HG03025 (cell line): ENCODE results near the gene CDH13.

Experiments used
- ATAC-seq: cut with Tn5 transposase; IDR thresholded peaks from one replicate; pipeline ENCODE4 v1.9.1; 2021; ENCODE audit warnings: mild to moderate bottlenecking, moderate library complexity; ENCODE audit not compliant: unreplicated experiment, low FRiP score

Gene CDH13

DNA sequence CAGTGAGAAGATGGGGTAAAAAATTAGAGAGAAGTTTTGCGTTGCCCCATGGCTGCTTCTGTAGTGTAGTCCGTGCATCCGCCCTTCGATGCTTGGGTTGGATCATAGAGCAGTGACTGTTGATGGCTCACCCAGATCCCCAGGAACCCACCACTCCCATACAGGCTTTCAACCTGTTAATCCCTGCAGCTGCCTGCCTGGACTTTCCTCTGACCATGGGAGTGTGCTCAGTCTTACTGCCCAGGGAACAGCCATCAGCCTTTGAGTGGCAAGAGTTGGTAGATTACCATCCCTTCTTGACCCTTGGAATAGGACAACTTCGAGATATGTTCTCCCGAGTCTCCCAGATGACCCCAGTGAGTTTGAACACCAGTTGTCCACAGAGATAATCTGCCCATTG lies 881.5 kb downstream of the CDH13 start:
- no peak for ATAC-seq

DNA sequence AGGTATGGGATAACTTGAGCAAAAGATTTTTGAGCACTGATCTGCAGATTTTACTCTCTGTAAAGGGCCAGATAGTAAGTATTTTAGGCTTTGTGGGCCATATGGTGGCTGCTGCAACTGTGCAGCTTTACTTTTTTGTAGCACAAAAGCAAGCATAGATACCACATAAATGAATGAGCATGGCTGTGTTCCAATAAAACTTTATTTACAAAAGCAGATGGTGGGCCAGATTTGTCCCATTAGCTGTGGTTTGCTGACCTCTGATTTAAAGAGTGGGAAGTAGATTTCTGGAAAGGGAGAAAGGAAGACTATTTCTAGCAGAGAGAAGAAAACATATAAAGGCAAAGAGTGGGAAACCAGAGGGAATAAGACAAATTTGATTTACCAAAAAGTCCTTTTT lies 882.5 kb downstream of the CDH13 start:
- no peak for ATAC-seq

DNA sequence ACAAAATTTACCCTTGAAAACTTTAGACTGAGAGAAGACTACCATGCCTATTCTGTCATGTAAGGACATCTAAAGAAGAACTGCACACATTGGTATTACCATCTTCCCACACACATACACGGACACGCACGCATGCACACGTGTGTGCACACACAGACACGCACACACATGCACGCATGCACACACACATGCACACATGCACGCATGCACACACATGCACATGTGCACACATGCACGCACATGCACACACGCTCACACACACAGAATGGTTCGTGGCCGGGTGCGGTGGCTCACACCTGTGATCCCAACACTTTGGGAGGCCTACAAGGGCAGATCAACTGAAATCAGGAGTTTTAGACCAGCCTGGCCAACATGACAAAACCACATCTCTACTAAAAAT lies 884.1 kb downstream of the CDH13 start:
- no peak for ATAC-seq

DNA sequence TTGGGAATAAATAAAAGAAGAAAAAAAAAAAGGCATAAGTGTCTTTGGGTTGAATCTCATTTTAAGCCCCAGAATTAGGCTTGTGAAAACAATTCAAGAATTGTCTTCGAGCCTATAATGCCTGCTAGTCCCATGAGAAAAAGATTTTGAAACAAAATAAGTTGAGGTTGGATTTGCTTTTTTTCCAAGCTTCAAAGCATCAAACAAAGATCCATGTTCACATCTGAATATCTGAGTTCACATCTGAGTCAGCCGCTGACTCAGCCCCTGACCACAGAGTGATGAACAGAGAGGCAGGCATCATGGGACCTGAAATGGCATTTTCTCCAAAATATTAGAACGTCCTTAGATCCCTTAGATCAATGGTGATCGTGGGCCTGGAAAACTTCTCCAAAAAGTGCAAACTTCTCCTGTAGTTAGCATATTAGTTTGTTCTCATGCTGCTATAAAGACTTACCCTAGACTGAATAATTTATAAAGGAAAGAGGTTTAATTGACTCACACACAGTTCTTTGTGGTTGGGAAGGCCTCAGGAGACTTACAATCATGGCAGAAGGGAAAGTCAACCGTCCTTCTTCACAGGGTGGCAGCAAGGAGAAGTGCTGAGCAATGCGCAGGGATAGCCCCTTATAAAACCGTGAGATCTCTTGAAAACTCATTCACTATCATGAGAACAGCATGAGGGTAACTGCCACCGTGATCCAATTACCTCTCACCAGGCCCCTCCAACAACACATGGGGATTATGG lies 886.4 kb downstream of the CDH13 start:
- ATAC-seq, result no peak

DNA sequence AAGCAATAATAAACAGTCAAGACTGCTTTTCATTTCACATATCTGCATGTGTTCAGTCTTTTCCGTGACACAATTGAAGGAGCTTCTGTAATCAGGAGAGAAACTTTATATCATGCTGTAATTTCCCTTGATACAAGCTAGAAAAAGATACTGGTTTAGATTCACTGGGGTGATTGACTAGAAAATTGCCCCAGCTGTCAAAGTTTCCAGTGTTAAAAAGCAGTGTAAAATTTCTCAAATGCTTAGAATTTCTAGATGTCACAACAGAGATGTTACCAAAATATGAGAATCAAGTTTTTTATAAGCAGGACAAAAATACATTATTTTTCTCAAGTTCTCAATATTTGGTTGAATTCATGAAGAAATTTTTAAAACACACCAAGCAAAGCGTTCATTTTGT lies 888.6 kb downstream of the CDH13 start:
- no peak for ATAC-seq

DNA sequence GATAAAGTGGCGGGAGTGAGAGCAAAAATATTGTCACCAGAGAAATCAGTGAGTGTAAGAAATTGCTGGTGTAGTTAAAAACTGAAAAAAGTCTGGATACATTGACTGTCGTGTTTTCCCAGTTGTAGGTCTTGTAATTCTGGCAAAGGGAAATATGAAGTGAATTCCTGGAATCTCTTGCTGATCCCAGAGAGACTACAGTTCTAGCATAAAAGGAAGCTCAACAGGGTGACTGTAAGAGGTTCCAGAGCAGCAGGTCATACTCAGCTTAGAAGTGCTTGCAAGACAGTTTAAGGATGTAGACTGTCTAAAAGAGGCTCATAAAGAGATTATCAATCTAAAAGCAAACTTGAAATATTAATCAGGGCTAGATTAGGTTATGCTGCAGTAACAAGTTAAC lies 890.2 kb downstream of the CDH13 start:
- no peak for ATAC-seq

DNA sequence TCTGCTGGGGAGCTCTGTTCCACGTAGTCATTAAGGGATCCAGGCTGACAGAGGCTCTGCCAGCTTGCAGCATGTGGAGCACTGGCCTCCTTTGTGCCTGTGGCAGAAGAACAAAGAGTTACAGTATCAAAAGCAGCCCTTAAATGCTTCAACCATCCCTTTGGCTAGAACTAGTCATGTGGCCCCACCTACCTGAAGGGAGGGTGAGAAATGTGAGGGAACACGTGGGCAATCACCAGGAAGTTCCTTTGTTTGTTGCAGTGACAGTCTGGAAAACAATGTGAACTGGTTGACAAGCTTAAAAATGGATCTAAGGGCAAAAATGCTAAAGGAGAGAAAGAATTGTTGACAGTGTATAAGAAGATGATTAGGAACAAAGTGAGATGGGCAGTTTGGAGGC lies 890.6 kb downstream of the CDH13 start:
- ATAC-seq, result no peak

DNA sequence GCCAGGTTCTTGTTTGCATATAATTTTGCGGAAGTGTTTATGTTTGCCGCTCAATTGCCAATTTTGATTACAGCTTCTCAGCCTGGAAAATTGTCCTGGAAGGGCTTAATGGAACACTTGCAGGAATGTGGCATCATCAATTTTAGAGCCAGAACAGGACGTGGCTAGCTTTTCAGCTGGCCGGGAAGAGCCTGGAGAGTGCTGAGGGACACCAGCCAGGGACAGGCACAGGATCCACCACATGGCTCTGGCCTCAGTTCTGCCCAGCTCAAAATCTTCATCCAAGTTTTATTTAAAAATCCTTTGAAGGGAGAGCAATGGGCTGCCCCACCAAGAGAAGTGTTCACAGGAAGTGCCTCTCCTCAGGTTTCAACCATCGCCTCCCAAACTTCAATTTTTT lies 893.8 kb downstream of the CDH13 start:
- no peak for ATAC-seq

DNA sequence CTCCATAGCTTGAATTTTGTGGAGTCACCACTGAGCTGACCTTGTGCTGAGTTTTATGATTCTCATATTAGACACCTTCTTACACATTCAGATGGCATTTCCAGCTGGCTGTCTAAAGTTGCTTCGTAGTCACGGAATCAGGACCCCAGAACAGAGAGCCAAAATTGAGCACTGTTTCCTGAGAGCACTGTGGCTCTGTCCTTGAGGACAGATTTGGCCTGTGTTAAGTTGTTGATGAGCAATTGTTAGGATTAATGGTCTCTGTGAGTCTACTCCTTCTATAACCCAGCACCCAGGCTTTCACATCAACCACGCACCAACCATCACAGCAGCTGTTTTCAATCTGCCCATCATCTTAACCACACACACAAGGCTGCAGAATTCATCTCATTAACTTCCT lies 903.5 kb downstream of the CDH13 start:
- ATAC-seq, result no peak

DNA sequence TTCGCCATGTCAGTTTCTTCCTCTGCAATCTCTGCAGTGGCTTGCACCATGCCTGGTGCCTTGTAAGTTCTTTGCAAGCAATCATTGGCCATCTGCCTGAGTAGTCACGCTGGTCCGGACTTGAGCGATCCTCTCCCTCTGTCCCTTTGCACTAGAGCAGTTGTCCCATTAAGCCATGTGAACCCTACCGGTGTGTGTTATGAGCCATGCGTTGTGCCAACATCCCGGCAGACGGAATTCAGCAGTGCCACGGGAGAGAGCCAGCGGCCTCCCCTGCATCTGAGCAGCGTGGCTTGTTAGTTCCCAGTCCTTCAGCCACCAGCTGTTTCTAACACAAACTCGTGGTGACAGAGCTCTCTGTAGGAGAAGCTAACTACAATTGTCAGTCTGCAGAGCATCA lies 905.9 kb downstream of the CDH13 start:
- no peak for ATAC-seq

DNA sequence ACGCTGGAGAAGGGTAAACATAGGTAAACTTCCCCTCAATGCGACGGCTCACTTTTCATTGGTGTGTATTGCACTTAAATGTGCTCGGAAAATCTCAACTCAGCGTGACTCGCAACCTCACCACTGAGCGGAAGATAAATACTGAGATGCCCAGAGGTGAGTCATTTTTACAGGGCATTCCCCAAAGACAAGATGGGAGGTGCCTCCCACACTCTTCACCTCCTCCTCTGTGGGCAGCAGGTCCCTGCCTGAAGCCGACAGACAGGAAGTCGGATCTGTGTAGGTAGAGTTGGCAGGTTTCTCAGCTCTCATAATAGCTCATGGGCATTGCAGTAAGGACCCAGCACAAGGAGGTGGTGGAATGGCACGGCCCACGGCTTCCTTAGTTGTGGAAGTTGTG lies 906.4 kb downstream of the CDH13 start:
- no peak for ATAC-seq

DNA sequence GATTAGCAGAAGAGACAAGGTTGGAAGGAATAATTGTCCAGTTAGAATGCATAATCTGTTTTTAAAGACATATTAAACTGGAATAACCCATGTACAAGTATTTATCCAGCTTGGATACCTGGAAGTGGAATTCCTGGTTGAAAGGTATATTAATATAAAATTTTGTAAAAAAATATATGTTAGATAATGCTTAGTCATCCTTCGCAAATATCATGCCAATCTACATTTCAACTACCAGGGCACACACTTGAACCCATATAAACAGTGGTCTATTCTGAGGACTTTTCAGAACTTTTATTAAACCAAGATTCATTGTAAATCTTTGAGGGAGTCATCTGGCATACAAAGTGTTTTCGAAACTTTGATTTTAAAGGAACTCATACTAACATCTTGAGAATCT lies 911.9 kb downstream of the CDH13 start:
- no peak for ATAC-seq

DNA sequence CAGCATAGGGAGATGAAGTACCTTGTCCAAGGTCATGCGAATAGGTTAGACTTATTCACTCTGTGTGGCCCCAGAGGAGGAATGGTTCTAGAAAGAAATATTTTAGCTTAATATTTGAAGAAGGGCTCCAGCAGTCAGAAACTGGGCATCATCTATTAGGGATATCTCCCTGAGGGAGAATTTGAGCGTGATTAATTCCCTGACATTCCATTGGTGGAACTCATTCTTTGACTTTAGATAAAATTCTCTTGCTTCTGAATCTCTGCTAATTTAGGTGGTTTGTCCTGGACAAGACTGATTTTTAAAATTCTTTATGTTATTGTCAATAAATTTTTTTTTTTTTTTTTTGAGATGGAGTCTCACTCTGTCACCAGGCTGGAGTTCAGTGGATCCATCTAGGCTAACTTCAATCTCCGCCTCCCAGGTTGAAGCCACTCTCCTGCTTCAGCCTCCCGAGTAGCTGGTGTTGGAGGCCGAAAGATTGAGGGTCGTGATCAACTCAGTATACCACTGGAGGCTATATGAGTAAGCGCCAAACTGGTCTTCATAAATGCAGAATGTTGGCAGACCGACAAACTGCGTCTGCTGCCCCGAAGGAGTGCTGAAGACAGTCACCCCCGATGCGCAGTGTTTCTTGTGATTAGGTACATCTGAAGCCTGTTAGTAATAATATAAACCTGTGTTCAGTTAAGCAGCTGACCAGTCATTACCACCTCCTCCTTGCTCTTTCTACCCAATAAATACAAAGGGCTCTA lies 913.1 kb downstream of the CDH13 start:
- no peak for ATAC-seq

DNA sequence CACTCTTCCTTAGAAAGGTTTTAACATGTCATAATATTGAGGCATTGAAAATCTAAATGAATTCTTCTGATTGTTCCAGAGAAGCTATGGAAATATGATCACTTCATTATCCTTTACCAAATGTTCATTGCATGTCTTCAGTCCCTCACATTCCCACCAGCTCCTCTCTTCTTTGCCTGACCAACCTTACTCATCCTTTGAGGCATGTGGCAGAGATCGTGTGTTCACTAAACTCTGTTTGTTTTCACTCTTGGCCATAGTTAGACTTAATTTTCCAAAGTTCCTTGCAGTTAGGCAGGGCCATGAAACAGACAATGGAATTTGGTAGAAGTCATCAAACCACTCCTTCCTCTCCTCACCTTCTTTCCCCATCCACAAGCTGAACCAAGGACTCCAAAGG lies 914.5 kb downstream of the CDH13 start:
- no peak for ATAC-seq

DNA sequence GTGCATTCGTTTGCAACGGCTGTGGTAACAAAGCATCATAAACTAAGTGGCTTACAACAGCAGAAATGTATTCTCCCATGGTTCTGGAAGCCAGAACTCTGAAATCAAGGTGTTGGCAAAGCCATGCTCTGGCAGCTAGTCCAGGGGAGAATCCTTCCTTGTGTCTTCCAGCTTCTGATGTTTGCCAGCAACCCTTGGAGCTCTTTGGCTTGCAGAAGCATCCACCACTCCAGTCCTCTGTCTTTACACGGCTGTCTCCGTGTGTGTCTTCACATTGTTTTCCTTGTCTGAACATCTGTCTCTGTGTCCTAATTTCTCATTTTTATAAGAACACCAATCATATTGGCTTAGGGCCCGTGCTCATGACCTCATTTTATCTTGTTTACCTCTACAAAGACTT lies 915.7 kb downstream of the CDH13 start:
- ATAC-seq, result no peak

DNA sequence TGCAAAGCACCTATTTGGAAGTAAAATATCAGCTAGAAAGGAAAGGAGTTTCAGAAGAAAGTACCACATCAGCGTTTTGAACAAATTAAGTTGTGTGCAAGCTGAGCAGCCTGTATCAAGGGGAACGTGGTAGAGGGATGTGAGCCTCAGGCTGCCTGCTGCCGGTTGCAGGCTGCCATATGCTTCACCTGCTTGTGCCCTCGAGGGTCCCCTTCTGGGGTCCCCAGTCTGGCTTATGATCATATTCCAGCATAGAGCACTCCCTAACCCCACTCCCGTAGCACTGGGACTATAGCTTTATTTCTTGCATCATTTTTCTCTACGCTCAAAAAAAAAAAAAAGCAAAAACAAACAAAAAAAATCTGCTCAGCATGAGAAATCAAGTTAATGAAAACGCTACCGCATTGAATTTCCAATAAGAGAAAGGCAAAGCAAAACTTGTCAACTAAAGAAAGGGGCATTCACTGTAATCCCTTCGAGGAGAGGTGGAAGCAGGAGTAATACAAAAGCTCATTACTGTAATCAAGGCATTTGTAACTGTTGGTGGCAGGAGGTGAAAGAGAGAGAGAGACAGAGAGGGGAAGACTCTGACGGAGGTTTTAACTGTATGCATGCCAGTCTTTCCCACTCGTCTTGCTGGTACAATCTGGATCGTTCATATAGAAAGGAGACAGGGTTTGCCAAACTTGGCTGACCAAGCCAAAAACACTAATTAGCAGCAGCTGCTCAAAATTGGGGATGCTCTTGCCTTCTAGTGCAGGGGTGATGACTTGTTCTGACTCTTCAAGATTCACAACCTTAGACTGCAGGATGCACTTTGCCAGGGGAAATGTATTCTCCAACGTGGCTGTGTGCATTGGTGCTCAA lies 922.8 kb downstream of the CDH13 start:
- no peak for ATAC-seq

DNA sequence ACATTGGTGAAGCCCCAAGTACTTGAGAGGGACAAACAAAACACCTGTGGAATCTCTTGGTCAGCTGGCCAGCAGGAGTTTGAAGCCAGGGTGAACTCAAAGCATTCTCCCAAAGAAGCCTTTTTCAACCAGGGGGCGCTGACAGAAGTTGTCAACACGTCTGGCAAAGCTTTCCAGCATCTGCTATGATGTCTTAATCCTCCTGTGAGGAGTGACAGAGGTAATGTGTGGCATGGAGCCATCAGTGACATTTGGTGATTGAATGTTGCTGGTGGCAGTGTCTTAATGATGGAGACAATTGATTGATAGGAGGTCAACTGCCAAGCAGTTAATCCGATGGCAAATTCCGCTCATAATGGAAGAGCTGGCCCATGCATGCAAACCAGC lies 923.4 kb downstream of the CDH13 start:
- ATAC-seq, result no peak

DNA sequence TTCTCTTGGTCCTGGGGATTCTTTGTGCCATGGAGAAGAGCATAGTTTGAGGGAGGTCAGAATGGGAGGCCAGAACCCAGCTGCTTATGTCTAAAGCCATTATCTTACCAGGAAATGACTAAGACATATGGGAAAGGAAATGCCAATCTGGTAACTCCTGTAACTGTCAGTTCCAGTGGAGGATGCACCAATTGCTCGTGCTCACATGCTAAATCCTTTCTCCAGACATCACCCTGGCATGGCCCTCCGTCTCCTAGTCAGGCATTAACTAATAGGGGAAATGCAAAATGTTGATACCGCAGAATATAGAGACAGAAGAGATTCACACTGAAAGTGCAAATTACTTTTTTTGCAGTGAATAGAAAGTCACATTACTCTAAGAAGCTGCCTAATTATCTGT lies 925.5 kb downstream of the CDH13 start:
- no peak for ATAC-seq

DNA sequence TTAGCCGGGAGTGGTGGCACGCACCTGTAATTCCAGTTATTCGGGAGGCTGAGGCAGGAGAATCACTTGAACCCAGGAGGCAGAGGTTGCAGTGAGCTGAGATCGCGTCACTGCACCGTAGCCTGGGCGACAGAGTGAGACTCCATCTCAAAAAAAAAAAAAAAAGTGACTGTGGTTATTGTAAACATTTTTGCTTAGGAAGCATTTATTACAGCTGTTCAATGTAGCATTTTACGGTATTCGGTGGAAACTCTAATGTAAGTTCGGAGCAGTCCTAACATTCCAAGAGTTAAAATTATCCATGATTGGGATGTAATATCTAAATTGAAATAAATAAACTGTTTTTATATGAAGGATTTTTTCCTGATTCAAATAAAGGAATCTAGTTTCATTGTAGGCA lies 926.2 kb downstream of the CDH13 start:
- no peak for ATAC-seq

DNA sequence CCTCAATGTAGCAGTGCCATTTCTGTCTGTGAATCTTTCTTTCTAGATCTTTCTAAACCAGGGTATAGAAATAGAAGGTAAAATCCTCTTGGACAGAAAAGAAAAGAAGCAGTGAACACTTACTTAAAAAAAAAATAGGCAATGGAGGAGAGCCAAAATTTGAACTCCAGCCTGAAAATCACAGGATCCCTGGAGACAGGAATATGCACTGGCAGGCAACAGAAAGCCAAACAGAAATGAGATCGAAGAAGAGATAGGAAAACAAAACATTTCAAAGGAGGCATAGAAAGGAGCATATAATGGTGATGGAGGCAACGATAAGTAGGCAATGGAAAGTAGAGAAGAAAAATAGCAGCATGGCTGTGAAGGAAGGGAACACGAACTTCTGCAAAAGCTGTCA lies 927.3 kb downstream of the CDH13 start:
- no peak for ATAC-seq

DNA sequence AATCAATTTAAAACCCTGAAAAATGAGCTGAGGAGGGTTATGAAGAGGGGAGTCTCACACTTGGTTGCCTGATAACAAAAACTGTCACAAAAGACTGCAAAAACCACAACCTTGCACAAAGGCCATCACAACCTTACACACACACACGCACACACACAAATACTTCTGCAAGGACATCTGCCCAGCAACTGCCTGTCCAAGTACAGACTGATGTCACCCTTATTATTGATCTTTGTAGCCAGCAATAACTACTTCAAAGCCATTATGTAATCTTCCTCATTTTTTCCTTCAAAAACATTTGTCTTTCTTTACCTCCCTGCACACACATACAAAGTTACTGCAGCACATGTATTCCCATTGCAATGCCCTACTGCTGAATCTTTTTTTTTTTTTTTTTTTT lies 927.8 kb downstream of the CDH13 start:
- no peak for ATAC-seq
